GM12872 (cell line): ENCODE measurements around the gene CORO7.

Source experiments
- TF ChIP-seq, protein P1 (sequence below): IDR thresholded peaks from 3 replicates; pipeline ENCODE4 v1.5.1; 2011; ENCODE audit warnings: low read depth, mild to moderate bottlenecking, low read length, moderate library complexity; ENCODE audit not compliant: insufficient read depth

The CORO7 gene

DNA sequence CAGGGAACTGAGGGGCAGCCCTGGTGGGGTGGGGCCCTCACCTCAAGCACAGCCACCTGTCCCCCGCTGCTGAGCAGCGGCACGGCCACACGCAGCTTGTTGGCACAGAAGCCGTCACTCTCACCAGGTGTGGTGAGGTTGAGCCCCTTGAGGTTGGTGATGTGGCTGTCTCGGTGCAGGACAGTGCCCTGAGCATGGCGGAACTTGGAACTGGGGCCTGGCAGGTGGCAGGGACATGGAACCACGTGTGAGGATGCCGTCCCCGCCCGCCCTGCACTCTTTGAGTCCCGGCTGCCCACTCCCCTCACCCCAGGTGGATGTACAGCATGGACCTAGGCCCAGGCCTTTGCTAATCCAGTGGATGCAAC lies 54.5 kb downstream of the CORO7 start:
- TF ChIP-seq, protein P1, sequence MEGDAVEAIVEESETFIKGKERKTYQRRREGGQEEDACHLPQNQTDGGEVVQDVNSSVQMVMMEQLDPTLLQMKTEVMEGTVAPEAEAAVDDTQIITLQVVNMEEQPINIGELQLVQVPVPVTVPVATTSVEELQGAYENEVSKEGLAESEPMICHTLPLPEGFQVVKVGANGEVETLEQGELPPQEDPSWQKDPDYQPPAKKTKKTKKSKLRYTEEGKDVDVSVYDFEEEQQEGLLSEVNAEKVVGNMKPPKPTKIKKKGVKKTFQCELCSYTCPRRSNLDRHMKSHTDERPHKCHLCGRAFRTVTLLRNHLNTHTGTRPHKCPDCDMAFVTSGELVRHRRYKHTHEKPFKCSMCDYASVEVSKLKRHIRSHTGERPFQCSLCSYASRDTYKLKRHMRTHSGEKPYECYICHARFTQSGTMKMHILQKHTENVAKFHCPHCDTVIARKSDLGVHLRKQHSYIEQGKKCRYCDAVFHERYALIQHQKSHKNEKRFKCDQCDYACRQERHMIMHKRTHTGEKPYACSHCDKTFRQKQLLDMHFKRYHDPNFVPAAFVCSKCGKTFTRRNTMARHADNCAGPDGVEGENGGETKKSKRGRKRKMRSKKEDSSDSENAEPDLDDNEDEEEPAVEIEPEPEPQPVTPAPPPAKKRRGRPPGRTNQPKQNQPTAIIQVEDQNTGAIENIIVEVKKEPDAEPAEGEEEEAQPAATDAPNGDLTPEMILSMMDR, result no peak

DNA sequence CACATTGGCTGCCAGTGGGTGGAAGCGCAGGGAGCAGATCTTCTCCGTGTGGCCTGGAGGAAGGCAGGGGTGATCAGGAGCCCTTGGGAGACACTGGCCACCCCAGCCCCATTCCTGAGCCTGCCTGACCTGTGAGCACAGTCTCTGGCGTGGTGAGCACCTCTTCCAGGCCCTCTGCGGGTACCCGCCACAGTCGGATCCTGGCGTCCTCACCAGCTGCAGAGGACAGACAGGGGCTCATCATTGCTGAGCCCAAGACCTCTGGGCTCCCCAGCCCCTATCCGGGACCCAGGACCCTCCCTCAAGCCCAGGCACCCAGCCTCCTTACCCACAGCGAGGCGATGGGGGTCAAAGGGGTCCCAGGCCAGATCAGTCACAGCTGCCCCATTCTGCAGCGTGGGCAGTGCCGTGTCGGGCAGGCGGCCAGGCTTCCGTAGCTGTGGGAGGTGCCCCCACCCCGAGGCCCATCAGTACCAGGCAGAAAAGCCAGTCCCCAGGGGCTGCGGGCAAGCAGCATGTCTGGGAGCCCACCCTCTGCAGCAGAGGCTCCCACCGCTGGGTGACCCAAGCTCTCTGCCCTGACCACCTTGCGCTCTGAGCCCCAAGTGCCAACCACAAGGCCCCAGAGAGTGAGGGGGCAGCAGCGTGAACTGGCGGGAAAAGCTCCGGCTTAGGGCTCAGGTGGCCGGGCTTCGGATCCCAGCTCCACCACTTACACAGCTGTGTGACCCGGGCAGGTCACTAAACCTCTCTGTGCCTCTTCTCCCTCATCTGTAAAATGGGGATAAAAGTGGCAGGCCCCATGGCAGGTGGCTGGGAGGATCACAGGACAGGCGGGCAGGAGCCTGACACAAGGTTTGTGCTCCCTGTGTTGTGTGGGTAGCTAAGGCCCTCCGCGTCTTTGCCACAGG lies 55.1 kb downstream of the CORO7 start:
- TF ChIP-seq, protein P1, result no peak

DNA sequence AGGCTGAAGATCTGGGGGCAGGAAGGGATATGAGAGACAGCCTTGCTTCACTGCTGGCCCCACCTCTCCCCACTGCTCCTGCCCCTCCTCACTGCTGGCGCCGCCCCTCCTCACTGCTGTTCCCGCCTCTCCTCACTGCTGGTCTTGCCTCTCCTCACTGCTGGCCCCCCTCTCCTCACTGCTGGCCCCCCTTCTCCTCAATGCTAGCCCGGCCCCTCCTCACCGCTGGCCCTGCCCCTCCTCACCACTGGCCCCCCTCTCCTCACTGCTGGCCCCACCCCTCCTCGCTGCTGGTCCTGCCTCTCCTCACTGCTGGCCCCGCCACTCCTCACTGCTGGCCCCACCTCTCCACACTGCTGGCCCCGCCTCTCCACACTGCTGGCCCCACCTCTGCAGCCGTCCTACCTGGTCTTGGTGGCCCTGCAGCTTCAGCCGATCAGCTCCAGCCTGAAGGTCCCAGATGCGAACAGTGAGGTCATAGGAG lies 55.8 kb downstream of the CORO7 start:
- TF ChIP-seq, protein P1, result no peak

DNA sequence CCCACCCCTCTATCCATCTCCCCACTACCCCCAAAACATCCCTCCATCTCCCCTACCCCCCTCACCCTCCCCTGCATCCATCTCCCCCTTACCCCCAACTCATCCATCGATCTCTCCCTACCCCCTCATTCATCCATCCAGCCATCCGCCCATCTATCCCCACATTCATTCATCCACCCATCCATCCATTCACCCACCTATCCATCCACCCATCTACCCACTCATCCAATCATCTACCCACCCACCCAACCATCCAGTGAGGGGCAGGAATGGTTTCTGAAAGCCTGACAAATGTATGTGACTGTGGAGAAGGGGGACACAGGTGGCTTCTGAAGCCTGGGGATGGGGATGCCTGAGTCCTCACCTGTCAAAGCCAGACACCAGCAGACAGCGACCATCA lies 56.5 kb downstream of the CORO7 start:
- TF ChIP-seq, protein P1, result no peak

DNA sequence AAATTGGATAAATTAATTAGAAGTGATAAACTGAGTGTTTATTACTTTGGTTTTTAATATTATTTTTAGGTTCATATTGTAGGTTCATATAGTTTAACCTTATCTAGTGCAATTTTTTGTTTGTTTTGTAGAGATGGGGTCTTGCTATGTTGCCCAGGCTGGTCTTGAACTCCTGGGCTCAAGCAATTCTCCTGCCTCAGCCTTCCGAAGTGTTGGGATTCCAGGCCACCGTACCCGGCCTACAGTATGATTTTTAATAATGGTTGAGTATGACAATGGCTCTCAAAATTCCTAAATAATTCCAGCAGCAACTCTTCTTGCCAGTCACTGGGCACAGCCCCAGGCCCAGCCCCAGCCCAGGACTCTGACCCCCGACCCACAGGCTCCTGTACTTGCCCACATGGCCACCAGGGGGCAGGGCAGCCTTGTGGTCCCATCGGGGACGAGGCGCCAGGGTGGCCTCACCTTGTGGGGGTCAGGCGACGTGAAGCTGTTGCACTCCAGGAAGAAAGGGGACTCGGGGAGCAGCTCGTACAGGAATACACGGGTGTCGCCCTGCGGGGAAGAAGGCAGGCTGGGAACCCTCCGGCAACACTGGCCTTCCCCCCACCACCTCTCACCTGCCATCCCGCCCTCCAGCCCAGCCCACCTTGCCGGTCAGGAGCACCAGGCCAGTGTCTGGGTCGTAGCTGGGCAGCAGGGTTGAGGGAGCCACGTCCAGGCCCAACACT lies 57.4 kb downstream of the CORO7 start:
- TF ChIP-seq, protein P1, result peak; percentile 91

DNA sequence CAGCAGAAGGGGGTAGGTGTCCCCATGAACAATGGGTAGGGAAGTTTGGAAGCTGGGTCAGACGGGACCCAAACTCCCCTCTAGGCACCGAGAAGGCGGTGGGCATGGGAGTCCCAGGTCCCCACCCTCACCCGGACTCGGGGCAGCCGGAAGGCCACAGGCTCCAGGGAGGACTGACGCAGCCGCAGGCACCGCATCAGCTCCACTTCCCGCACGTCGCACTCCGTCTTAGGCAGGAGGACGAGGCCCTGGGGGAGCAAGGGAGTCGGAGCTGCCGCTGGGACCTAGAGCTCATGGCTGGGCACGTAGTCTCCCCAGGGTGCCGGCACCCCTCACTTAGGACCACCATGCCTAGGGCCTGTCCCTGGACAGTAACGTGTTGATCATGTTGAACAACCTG lies 58.2 kb downstream of the CORO7 start:
- TF ChIP-seq, protein P1, result no peak

DNA sequence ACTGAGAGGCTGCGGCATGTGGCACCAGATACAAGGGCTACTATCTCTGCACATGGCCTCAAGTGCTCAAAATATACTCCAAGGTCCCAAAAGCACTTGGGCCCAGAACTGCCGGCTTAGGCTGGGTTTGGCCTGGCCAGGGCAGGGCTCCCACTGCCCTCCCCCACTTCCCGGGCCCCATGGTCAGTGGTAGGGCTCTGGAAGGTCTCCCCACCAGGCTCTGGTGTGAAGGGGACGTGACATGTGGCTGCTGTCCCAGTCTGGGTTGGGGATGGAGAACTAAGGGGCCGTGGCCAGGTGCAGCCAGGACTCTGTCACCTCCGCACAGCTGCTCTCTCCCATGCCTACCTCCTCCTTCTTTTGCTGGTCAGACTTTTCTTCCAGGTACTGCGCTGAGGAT lies 59.6 kb downstream of the CORO7 start:
- TF ChIP-seq, protein P1, result no peak
